ENCODE data around the gene THSD7B.

THSD7B gene

GRCh38 chr2:137387044-137387443 lies 621.7 kb downstream of the THSD7B start:
- no peak for TF ChIP-seq CTCF (IDR thresholded peaks at IDR 0.05; ENCODE audit: insufficient read depth, low read length, missing control alignments)
- ChIA-PET POLR2A (no interaction called here), CTCF (no interaction called here)
- no peak overlapping the region for H3K4me3 ChIP-seq (ENCODE audit: low read depth, low read length)
- no peak for DNase-seq (ENCODE audit: low read depth, low spot score)

- TF ChIP-seq CTCF (IDR thresholded peaks at IDR 0.05; ENCODE audit: insufficient read depth, low read length, missing control alignments): no peak
- ChIA-PET CTCF (no interaction called here), POLR2A (no interaction called here)
Measured at GRCh38 chr2:137405496-137405895, 640.2 kb downstream of the THSD7B start.

GRCh38 chr2:137411585-137411984 lies 646.2 kb downstream of the THSD7B start:
- H3K4me3 ChIP-seq (ENCODE audit: low read depth, low read length): no peak overlapping the region
- CTCF ChIA-PET: no interaction called here
- no peak for DNase-seq (ENCODE audit: low read depth, low spot score)
- POLR2A ChIA-PET: no interaction called here
- TF ChIP-seq CTCF (IDR thresholded peaks at IDR 0.05; ENCODE audit: insufficient read depth, low read length, missing control alignments): no peak

More at GRCh38 chr2:137405496-137405895, 640.2 kb downstream of the THSD7B start:
- DNase-seq (ENCODE audit: low read depth, low spot score): no peak
- no peak overlapping the region for H3K4me3 ChIP-seq (ENCODE audit: low read depth, low read length)

- TF ChIP-seq CTCF (IDR thresholded peaks at IDR 0.05; ENCODE audit: insufficient read depth, low read length, missing control alignments): no peak
- no peak for DNase-seq (ENCODE audit: low read depth, low spot score)
Measured at GRCh38 chr2:137420744-137421143, 655.4 kb downstream of the THSD7B start.

GRCh38 chr2:137435162-137435561 lies 669.8 kb downstream of the THSD7B start:
- CTCF ChIA-PET: no interaction called here
- H3K4me3 ChIP-seq (ENCODE audit: low read depth, low read length): no peak overlapping the region
- POLR2A ChIA-PET: no interaction called here
- no peak for TF ChIP-seq CTCF (IDR thresholded peaks at IDR 0.05; ENCODE audit: insufficient read depth, low read length, missing control alignments)
- no peak for DNase-seq (ENCODE audit: low read depth, low spot score)

More at GRCh38 chr2:137420744-137421143, 655.4 kb downstream of the THSD7B start:
- no peak overlapping the region for H3K4me3 ChIP-seq (ENCODE audit: low read depth, low read length)
- ChIA-PET CTCF (no interaction called here), POLR2A (no interaction called here)

- POLR2A ChIA-PET: no interaction called here
- no peak for DNase-seq (ENCODE audit: low read depth, low spot score)
- TF ChIP-seq CTCF (IDR thresholded peaks at IDR 0.05; ENCODE audit: insufficient read depth, low read length, missing control alignments): no peak
- no peak overlapping the region for H3K4me3 ChIP-seq (ENCODE audit: low read depth, low read length)
- CTCF ChIA-PET: no interaction called here
Measured at GRCh38 chr2:137437386-137437785, 672.0 kb downstream of the THSD7B start.

Data from AG04449 (cell line).